ENCODE measurements around the gene CHCHD10. TPM values are rescaled to one million over a fixed set of nuclear protein-coding genes. Genes with fewer than 3 reads are reported as not detected.

The CHCHD10 gene
- total and polyA plus RNA-seq, 5 donors, result 993 to 1,434 (median 1,153) TPM

DNA sequence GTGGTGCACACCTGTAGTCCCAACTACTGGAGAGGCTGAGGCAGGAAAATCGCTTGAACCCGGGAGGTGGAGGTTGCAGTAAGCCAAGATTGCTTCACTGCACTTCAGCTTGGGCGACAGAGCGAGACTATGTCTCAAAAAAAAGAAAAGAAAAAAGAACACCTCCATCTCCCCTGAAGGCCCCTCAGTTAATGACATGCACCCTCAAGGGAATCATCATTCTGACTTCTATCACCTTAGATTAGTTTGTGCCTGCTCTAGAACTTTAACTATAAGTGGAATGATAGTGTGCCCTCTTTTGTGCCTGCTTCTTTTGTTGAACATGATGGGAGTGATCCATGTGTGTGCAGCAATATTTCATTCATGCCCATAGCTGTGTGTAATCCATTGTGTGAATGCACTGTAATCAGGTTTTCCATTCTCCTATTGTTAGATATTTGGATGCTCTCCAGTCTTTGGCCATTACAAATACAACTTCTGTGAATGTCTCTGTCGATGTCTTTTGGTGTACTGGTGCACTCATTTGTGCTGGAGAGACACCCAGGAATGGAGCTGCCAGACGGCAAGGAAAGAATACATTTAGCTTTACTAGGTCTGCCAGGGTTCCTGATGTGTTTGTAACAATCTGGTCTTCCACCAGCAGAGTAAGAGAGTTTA is 12.7 kb downstream of the CHCHD10 start:
- Histone ChIP-seq H3K4me3 (ENCODE audit: low read length) (no peak overlapping the region), H3K27ac (ENCODE audit: low read length) (no peak overlapping the region), H3K9me3 (ENCODE audit: control insufficient read depth, low read length) (no peaks in the 10 kb centered on the region), H3K4me1 (ENCODE audit: control insufficient read depth, insufficient read depth, low read length) (no peaks in the 10 kb centered on the region), H3K27me3 (ENCODE audit: control insufficient read depth, insufficient read depth) (no peaks in the 10 kb centered on the region)
- 73% methylated on average over 6 of the region's 6 CpGs for WGBS
- DNase-seq, result no peak
- intact Hi-C loops (cut with DNase I), result no loop called here
- no peak for ATAC-seq

GRCh38 chr22:23754220-23754919 is 13.4 kb downstream of the CHCHD10 start, which contains the start of gene VPREB3:
Gene VPREB3 (minus strand): TSS chr22:23754425. CDS start chr22:23754363, 62 bp downstream.
- no peak within 1 kb of the TSS for H3K27ac ChIP-seq (ENCODE audit: low read length)
- H3K4me3 ChIP-seq (ENCODE audit: low read length), result no peak within 1 kb of the TSS
- DNase-seq, result peak in 1 of 3 donors; percentile 31
- intact Hi-C loops (cut with DNase I), result no loop called here
- 86% methylated on average over 14 of the region's 14 CpGs for WGBS
- H3K27me3 ChIP-seq (ENCODE audit: control insufficient read depth, insufficient read depth), result no peaks in the 10 kb centered on the region
- H3K4me1 ChIP-seq (ENCODE audit: control insufficient read depth, insufficient read depth, low read length), result no peaks in the 10 kb centered on the region
- no peak for ATAC-seq
- H3K9me3 ChIP-seq (ENCODE audit: control insufficient read depth, low read length), result no peaks in the 10 kb centered on the region

GRCh38 chr22:23753385-23753784 is 14.4 kb downstream of the CHCHD10 start:
- H3K4me1 ChIP-seq (ENCODE audit: control insufficient read depth, insufficient read depth, low read length), result no peaks in the 10 kb centered on the region
- no peak overlapping the region for H3K4me3 ChIP-seq (ENCODE audit: low read length)
- intact Hi-C loops (cut with DNase I), result no loop called here
- WGBS, result 64% methylated on average over 2 of the region's 2 CpGs
- DNase-seq, result peak in 1 of 3 donors; percentile 11
- ATAC-seq, result no peak
- H3K27ac ChIP-seq (ENCODE audit: low read length), result no peak overlapping the region
- no peaks in the 10 kb centered on the region for H3K27me3 ChIP-seq (ENCODE audit: control insufficient read depth, insufficient read depth)
- H3K9me3 ChIP-seq (ENCODE audit: control insufficient read depth, low read length), result no peaks in the 10 kb centered on the region

DNA sequence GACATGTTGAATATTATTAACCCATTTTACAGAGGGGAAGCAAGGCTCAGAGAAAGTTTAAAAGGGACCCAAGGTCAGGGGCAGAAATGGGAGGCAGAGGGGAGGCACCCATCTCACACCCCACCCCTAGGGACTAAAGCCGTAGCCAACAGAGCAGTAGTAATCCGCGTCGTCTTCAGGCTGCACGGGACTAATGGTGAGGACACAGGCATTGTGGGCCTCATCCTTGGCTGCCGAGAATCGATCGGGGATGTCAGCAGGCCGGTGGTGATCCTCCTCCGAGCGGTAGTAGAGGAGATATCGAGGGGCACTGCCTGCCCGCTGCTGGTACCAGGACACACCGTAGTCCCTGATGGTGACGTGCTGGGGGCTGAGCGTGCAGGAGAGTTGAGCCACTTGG is 15.0 kb downstream of the CHCHD10 start:
- Histone ChIP-seq H3K4me3 (ENCODE audit: low read length) (no peak overlapping the region), H3K27me3 (ENCODE audit: control insufficient read depth, insufficient read depth) (no peaks in the 10 kb centered on the region), H3K4me1 (ENCODE audit: control insufficient read depth, insufficient read depth, low read length) (no peaks in the 10 kb centered on the region), H3K27ac (ENCODE audit: low read length) (no peak overlapping the region), H3K9me3 (ENCODE audit: control insufficient read depth, low read length) (no peaks in the 10 kb centered on the region)
- peak in 1 of 3 donors; percentile 64 for DNase-seq
- WGBS, result 93% methylated on average over 16 of the region's 16 CpGs
- intact Hi-C loops (cut with DNase I), result no loop called here
- no peak for ATAC-seq

DNA sequence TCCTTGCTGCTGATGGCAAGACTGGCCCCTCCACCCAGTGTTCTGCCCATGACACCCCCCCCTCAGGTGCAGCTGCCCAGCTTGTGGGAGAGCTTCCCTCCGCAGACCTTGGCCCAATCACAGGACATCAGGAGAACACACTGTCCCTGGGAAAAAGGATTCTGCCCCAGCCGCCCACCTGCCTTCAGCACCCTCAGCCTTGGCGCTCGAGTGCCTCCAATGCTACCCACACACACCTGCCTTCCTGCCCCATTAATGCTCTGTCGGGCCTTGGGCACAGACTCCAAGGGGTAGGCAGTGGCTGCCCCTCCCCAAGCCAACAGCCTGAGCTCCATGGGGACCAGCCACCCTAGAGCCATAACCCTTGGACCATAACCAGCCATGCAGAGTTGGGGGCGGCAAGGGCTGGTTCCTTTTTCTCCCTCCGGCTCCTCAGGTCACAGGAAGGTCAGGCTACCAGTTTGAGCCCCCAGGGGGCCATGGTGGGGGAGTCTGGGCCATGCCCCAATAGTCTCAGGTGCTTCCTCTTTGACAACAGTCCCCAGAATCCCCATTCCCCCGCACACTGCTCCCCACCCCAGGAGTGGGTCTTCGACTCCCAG is 15.6 kb downstream of the CHCHD10 start:
- intact Hi-C loops (cut with DNase I), result no loop called here
- ATAC-seq, result no peak
- no peaks in the 10 kb centered on the region for H3K9me3 ChIP-seq (ENCODE audit: control insufficient read depth, low read length)
- no peak overlapping the region for H3K4me3 ChIP-seq (ENCODE audit: low read length)
- peak in 2 of 3 donors; percentile 40 to 65 for DNase-seq
- no peaks in the 10 kb centered on the region for H3K4me1 ChIP-seq (ENCODE audit: control insufficient read depth, insufficient read depth, low read length)
- no peak overlapping the region for H3K27ac ChIP-seq (ENCODE audit: low read length)
- no peaks in the 10 kb centered on the region for H3K27me3 ChIP-seq (ENCODE audit: control insufficient read depth, insufficient read depth)
- 86% methylated on average over 9 of the region's 9 CpGs for WGBS

DNA sequence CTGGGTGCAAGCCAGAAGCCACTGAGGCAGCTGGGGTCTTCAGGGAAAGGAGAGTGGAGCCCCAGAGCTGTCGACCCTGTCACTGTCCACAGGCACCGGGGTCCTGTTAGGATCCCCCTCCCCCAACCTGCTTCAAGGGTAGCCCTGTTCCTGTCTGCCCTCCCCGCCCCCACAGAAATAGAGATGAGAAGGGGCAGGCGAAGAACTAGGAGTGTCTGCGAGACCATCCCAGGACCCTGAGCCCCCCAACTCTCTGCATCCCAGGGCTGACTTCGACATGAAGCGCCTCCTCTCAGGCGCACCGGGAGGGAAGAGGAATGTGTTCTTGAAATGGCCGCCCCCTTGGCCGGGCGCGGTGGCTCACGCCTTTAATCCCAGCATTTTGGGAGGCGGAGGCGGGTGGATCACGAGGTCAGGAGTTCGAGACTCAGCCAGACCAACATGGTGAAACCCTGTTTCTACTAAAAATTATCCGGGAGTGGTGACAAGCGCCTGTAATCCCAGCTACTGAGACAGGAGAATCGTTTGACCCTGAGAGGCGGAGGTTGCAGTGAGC is 16.3 kb downstream of the CHCHD10 start:
- DNase-seq (peak in 2 of 3 donors; percentile 67 to 69), ATAC-seq (peak; percentile 30 to 32)
- 26% methylated on average over 22 of the region's 22 CpGs for WGBS
- Histone ChIP-seq H3K9me3 (ENCODE audit: control insufficient read depth, low read length) (no peaks in the 10 kb centered on the region), H3K4me3 (ENCODE audit: low read length) (peak overlapping the region; percentile 88), H3K27ac (ENCODE audit: low read length) (peak overlapping the region; percentile 82), H3K4me1 (ENCODE audit: control insufficient read depth, insufficient read depth, low read length) (no peaks in the 10 kb centered on the region), H3K27me3 (ENCODE audit: control insufficient read depth, insufficient read depth) (no peaks in the 10 kb centered on the region)
- intact Hi-C loops (cut with DNase I), result no loop called here

DNA sequence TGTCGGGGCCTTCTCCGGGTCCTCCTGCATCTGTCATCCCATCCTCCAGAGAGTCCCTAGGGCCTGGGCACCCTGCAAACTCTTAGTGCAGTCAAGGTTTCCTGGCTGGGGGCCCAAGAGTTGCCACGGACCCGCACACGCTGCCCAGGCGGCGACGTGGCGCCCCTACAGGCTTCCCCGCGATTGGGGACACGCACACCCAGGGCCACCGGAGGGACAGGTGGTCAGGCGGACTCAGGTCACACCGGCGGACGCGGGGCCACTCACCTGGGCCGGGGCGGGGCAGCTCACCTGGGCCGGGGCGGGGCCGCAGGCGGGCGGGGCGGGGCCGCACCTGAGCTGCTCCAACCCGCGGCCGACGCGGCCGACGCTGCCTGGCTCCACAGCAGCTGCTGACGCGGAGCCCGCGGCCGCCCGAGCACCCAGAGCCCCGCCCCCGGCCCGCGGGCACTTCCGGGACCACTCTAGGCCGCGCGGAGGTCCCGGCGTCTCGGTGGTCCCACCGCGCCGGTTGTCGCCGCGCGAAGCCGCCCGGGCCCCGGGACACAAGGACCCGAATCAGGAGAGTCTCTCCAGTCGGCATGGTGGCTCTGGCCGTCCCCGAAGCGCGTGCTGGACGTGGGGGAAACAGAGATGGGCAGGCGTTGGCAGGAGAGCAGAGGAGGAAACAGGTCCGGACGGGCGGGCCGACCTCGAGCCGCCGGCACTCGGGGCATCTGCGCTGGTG is 16.9 kb downstream of the CHCHD10 start, which contains the start of gene ZNF70:
ZNF70 (minus strand) TSS at position 399 of the 727 bp plus-strand sequence. CDS start 5,972 bp downstream, outside the sequence.
- Histone ChIP-seq H3K4me3 (ENCODE audit: low read length) (peak within 1 kb of the TSS; percentile 88), H3K9me3 (ENCODE audit: control insufficient read depth, low read length) (no peaks in the 10 kb centered on the region), H3K4me1 (ENCODE audit: control insufficient read depth, insufficient read depth, low read length) (no peaks in the 10 kb centered on the region), H3K27me3 (ENCODE audit: control insufficient read depth, insufficient read depth) (no peaks in the 10 kb centered on the region), H3K27ac (ENCODE audit: low read length) (peak within 1 kb of the TSS; percentile 82)
- under 1% methylated on average over 78 of the region's 78 CpGs for WGBS
- ATAC-seq, result peak; percentile 86 to 91
- intact Hi-C loops (cut with DNase I), result no loop called here
- DNase-seq, result peak; percentile 89 to 96 (median 94)

GRCh38 chr22:23750367-23750713 is 17.4 kb downstream of the CHCHD10 start:
- intact Hi-C loops (cut with DNase I), result no loop called here
- Histone ChIP-seq H3K27me3 (ENCODE audit: control insufficient read depth, insufficient read depth) (no peaks in the 10 kb centered on the region), H3K27ac (ENCODE audit: low read length) (peak overlapping the region; percentile 13), H3K9me3 (ENCODE audit: control insufficient read depth, low read length) (no peaks in the 10 kb centered on the region), H3K4me1 (ENCODE audit: control insufficient read depth, insufficient read depth, low read length) (no peaks in the 10 kb centered on the region), H3K4me3 (ENCODE audit: low read length) (peak overlapping the region; percentile 88)
- ATAC-seq (peak in 1 of 2 donors; percentile 7), DNase-seq (no peak)
- WGBS, result 18% methylated on average over 5 of the region's 5 CpGs

DNA sequence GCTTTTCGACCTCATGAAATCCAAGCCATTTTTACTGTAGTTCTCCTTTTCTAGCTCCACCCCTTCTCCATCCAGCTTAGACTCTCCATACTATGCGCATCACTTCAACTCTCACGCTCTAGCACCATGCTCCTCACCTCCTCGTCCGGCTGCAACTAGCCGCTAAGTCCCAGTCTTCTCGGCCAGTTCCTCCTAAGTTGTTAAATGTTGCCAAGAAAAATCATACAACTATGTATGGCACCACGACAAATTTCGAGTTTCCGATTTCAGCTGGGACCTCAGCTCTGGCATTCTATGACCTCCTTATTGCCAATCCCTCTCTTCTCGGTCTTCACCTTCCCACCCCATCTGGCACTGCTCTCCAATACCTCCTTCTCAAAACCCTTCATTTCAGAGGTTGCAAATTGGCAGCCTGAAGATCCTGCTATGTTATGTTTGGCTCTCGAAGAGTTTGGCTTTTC is 17.9 kb downstream of the CHCHD10 start:
- Histone ChIP-seq H3K9me3 (ENCODE audit: control insufficient read depth, low read length) (no peaks in the 10 kb centered on the region), H3K4me1 (ENCODE audit: control insufficient read depth, insufficient read depth, low read length) (no peaks in the 10 kb centered on the region), H3K27me3 (ENCODE audit: control insufficient read depth, insufficient read depth) (no peaks in the 10 kb centered on the region), H3K27ac (ENCODE audit: low read length) (no peak overlapping the region), H3K4me3 (ENCODE audit: low read length) (peak overlapping the region; percentile 88)
- intact Hi-C loops (cut with DNase I), result no loop called here
- peak; percentile 52 to 53 for ATAC-seq
- DNase-seq, result peak in 2 of 3 donors; percentile 18 to 70
- WGBS, result 43% methylated on average over 12 of the region's 12 CpGs

GRCh38 chr22:23745791-23746190 is 22.0 kb downstream of the CHCHD10 start:
- Histone ChIP-seq H3K9me3 (ENCODE audit: control insufficient read depth, low read length) (no peaks in the 10 kb centered on the region), H3K27me3 (ENCODE audit: control insufficient read depth, insufficient read depth) (no peaks in the 10 kb centered on the region), H3K4me1 (ENCODE audit: control insufficient read depth, insufficient read depth, low read length) (peaks cover 9% of the 10 kb centered on the region), H3K27ac (ENCODE audit: low read length) (no peak overlapping the region), H3K4me3 (ENCODE audit: low read length) (no peak overlapping the region)
- ATAC-seq (no peak), DNase-seq (peak in 1 of 3 donors; percentile 53)
- 67% methylated on average over 6 of the region's 6 CpGs for WGBS
- intact Hi-C loops (cut with DNase I), result no loop called here

Data from right cardiac atrium (tissue), 5 donors.